ENCODE data around the gene MGAT4B.

Gene MGAT4B

DNA sequence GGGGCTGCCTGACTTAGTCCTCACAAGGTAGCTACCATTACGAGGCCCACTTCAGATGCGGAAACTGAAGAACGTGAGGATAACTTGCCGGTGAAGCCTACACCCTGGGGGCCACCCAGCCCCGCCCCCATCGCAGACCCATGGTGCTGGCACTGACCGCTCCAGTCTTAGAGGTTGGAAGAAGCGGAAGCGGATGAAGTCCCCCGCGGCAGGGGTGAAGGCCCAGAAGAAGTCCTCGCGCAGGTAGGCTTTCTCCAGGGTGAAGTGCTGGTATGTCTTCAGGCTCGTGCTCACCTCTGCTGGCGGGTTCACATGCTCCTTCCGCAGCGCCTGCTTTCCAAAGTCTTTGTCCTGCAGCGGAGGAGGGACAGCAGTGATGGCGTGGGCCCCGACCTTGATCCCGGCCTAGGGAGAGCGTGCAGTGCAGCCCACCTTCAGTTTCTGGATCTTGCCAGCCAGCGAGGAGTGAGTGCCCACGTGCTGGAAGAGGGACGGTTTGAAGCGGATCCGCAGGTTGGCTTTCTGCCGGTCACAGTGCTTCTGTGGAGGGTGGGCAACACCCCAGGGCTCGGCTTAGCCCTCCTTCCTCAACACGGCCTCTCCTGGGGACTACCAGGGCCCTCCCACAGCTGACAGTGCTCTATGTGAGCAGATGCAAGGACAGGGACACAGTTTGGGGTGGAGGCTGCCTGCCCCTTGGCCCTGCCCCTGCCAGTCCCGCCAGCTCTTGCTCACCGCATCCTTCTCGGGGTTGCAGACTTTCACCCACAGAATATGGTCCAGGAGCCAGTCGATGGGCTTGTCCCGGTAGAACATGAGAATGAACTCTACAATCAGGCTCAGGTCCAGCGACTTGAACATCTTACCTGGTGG, 7.7 kb downstream of the MGAT4B start:
- no peak for DNase-seq (ENCODE audit: low spot score in 2 of 2)
- Histone ChIP-seq H3K4me1 (peaks cover 10% of the 10 kb centered on the region), H3K4me3 (no peak overlapping the region), H3K27me3 (ENCODE audit: low read depth) (no peaks in the 10 kb centered on the region), H3K36me3 (replicated peaks) (peaks cover 50% of the 10 kb centered on the region), H3K9me3 (no peaks in the 10 kb centered on the region)
- in situ Hi-C loops (cut with MboI; ENCODE audit: low sequenced_read_pairs): no loop called here

DNA sequence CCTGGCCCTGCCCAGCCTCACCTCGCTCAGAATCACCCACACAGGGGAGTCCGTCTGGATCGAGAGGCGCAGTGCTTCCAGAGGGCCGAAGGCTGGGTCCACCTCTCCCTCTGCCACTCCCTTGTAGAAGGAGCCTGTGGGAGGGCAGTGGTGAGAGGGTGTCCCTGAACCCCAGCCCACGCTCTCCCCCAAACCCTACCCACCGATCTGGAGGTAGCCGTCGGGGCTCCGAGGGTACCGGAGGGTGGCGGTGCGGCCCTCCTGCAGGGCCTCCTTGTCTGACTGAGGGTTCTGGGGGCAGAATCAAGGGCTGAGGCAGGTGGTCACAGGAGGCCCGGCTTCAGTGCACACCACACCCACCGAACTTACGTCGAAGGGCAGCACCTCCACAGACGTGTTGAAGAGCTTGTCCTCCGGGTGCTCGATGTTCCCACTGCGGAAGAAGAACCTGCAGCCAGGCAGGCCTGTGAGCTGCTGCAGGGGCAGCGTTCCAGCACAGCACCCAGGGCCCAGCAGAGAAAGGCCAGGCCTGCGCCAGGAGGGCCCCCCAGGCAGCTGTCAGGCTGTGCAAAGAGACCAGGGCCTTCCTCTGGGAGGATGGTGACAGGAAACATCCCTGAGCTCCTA, 8.4 kb downstream of the MGAT4B start:
- in situ Hi-C loops (cut with MboI; ENCODE audit: low sequenced_read_pairs): no loop called here
- no peak overlapping the region for H3K4me3 ChIP-seq
- no peak for DNase-seq (ENCODE audit: low spot score in 2 of 2)
- H3K4me1 ChIP-seq: peaks cover 10% of the 10 kb centered on the region
- no peaks in the 10 kb centered on the region for H3K9me3 ChIP-seq
- peaks cover 50% of the 10 kb centered on the region for H3K36me3 ChIP-seq (replicated peaks)
- no peaks in the 10 kb centered on the region for H3K27me3 ChIP-seq (ENCODE audit: low read depth)

DNA sequence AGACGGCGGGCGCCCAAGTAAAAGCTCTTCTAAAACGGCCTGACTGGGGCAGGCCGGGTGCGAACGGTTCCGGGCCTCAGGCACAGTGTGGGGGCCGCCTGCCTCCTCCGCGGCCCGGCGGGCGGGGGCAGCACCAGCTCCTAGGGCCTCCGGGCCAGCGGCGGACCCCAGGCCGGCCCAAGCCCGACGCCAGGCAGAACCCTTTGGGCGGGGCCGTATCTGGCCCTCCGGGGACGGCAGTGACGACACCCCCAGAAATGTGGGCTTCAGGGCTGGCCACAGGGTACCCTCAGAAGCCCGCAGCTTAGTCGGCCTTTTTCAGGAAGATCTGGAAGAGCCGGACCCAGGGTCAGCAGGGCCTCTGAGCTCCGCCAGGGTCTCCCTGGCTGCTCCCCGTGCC, 8.9 kb downstream of the MGAT4B start:
- no peaks in the 10 kb centered on the region for H3K9me3 ChIP-seq
- H3K27me3 ChIP-seq (ENCODE audit: low read depth): no peaks in the 10 kb centered on the region
- in situ Hi-C loops (cut with MboI; ENCODE audit: low sequenced_read_pairs): no loop called here
- peaks cover 10% of the 10 kb centered on the region for H3K4me1 ChIP-seq
- no peak overlapping the region for H3K4me3 ChIP-seq
- peaks cover 50% of the 10 kb centered on the region for H3K36me3 ChIP-seq (replicated peaks)
- no peak for DNase-seq (ENCODE audit: low spot score in 2 of 2)

DNA sequence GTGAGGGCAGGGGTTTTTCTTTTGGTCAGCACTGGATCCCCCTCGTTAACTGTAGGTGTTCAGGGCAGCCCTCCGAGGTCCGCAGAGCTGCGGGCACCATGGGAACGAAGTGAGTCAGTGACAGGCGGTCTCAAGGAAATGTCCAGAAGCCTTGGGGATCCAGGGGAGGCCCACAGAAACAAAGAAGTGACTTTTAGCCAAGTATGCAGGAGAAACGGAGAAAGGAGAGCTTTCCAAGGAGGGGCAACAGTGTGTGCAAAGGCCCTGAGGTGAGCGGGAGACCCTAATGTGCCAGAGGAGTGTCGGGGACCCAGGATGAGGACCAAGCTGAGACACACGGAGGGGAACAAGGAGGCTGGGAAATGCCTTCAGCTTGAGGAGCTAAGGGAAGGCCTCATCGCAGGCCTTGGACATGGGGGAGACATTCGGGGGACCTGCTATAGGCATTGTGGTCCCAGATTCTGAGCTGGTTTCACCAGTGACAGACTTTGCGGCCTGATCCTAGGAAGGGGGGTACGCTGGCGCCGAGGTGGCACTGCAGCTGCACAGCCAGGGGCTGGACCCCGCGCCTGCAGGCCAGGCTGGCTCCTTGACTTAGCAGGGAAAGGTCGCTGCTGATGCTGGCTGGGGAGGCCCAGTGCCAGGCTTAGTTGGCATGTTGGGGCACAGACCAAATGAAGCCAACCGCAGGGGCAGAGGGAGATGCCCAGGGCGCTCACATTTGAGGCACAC, 9.6 kb downstream of the MGAT4B start:
- DNase-seq (ENCODE audit: low spot score in 2 of 2): no peak
- Histone ChIP-seq H3K4me3 (peak overlapping the region; percentile 42; the same call in 1 of the 2 replicates), H3K4me1 (peaks cover 10% of the 10 kb centered on the region), H3K36me3 (replicated peaks) (peaks cover 50% of the 10 kb centered on the region), H3K27me3 (ENCODE audit: low read depth) (no peaks in the 10 kb centered on the region), H3K9me3 (no peaks in the 10 kb centered on the region)
- in situ Hi-C loops (cut with MboI; ENCODE audit: low sequenced_read_pairs): no loop called here

DNA sequence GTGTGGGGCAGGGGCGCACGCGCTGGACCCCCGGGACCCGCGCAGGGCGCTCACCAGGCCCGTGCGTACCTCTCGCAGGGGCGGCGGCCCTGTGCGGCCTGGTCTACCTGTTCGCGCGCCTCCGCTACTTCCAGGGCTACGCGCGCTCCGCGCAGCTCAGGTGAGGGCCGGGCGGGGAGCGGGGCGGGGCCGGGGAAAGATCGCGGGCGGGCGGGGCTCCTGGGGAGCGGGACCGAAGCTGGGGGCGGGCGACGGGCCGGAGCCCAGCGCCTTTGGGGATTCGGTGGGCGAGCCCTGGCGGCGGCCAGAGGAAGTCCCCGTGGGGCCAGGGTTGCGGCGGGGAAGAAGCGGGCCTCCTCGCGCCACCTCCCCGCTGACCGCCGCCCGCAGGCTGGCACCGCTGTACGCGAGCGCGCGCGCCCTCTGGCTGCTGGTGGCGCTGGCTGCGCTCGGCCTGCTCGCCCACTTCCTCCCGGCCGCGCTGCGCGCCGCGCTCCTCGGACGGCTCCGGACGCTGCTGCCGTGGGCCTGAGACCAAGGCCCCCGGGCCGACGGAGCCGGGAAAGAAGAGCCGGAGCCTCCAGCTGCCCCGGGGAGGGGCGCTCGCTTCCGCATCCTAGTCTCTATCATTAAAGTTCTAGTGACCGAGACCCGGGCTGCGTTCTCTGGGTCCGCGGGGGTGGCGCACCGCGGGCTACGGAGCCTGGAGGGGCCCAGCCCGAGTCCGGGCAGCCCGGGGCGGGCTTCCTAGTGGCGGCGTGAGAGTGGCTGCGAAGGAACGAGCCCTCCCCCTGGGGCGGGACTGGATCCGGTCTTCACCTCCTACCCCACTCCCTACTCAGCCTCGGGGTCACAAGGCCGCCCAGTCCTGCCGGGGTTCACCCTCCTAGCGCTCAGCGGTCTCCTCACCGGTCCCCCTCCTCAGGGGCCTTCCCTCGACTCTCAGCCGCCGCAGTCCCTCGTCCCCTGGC, 10.5 kb downstream of the MGAT4B start:
- peaks cover 44% of the 10 kb centered on the region for H3K36me3 ChIP-seq (replicated peaks)
- peak overlapping the region; percentile 42 for H3K4me3 ChIP-seq
- H3K27me3 ChIP-seq (ENCODE audit: low read depth): no peaks in the 10 kb centered on the region
- no peaks in the 10 kb centered on the region for H3K9me3 ChIP-seq
- peak; percentile 64 to 85 for DNase-seq (ENCODE audit: low spot score in 2 of 2)
- peaks cover 10% of the 10 kb centered on the region for H3K4me1 ChIP-seq
- in situ Hi-C loops (cut with MboI; ENCODE audit: low sequenced_read_pairs): no loop called here

DNA sequence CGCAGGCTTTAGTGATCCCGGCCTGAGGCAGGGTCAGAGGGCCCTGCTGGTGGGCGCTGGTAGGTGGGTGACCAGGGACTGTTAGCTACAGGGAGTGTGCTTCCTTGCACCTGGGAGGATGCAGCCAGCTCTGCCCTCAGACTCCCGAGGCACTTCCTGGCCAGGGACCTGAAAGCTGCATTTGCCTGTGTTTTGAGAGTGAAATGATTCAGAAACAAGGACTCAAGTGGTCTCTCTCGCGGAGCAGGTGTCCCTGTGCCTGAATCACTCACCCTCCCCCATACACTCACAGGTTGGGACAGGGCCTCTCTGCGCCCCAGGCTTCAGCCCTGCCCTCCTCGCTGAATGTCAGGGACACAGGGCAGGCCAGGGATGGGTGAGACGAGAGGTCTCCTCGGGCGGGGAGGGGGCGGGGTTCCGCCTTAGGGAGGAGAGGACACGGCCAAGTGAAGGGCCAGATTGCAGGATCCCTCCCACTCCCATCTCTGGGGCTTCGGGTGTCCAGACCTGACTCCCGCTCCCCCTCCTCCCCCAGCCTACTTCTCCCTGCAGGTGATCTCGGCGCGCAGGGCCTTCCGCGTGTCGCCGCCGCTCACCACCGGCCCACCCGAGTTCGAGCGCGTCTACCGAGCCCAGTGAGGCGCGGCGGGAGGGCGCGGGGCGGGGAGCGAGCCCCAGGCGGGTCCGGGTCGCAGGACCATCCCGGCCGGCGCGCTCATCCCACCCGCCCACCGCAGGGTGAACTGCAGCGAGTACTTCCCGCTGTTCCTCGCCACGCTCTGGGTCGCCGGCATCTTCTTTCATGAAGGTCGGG, 11.4 kb downstream of the MGAT4B start:
- H3K36me3 ChIP-seq (replicated peaks): peaks cover 38% of the 10 kb centered on the region
- in situ Hi-C loops (cut with MboI; ENCODE audit: low sequenced_read_pairs): no loop called here
- peaks cover 10% of the 10 kb centered on the region for H3K4me1 ChIP-seq
- peak in 1 of 2 experiments; percentile 70 for DNase-seq (ENCODE audit: low spot score in 2 of 2)
- H3K27me3 ChIP-seq (ENCODE audit: low read depth): no peaks in the 10 kb centered on the region
- H3K9me3 ChIP-seq: no peaks in the 10 kb centered on the region
- H3K4me3 ChIP-seq: peak overlapping the region; percentile 42

DNA sequence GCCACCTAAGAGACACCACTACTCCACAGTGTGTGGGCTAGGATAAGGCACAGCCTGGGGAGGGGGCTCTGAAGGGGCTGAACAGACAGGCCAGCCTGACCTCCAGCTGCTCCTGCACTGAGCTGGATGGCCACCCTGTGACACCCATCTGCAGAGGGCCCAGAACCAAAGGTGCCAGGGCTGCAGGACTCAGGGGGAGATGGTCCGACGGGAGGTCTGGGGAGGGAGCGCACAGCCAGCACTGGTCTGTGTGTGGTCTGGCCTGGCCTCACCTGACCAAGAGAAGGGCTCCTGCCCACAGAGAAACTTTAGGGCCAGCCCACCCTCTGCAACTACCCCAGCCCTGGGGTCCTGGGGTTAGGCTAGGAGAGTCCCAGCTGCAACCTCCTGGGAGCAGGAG, 12.1 kb downstream of the MGAT4B start:
- Histone ChIP-seq H3K4me1 (peaks cover 10% of the 10 kb centered on the region), H3K36me3 (replicated peaks) (peaks cover 31% of the 10 kb centered on the region), H3K27me3 (ENCODE audit: low read depth) (no peaks in the 10 kb centered on the region), H3K9me3 (no peaks in the 10 kb centered on the region), H3K4me3 (no peak overlapping the region)
- no peak for DNase-seq (ENCODE audit: low spot score in 2 of 2)
- in situ Hi-C loops (cut with MboI; ENCODE audit: low sequenced_read_pairs): no loop called here

DNA sequence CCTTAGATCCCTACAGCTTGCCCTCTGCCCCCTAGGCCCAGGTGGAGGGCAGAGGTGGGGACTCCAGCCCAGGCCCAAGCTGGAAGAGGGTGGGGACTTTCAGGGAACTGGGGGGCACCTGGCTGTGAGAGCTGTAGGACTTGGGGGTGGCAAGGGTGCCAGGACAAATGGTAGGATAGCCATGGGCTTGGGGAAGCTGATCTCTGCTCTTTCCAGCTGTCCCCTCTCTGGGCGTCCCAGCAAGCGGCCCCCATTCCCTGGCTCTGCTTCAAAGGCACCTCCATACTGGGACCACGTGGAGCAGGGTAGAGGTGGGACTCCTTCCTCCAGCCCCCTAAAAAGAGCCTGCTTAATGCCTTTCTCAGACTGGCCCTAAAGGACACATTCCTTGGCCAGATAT, 12.5 kb downstream of the MGAT4B start:
- peaks cover 27% of the 10 kb centered on the region for H3K36me3 ChIP-seq (replicated peaks)
- peaks cover 10% of the 10 kb centered on the region for H3K4me1 ChIP-seq
- no peak for DNase-seq (ENCODE audit: low spot score in 2 of 2)
- H3K9me3 ChIP-seq: no peaks in the 10 kb centered on the region
- H3K27me3 ChIP-seq (ENCODE audit: low read depth): no peaks in the 10 kb centered on the region
- H3K4me3 ChIP-seq: no peak overlapping the region
- in situ Hi-C loops (cut with MboI; ENCODE audit: low sequenced_read_pairs): no loop called here

DNA sequence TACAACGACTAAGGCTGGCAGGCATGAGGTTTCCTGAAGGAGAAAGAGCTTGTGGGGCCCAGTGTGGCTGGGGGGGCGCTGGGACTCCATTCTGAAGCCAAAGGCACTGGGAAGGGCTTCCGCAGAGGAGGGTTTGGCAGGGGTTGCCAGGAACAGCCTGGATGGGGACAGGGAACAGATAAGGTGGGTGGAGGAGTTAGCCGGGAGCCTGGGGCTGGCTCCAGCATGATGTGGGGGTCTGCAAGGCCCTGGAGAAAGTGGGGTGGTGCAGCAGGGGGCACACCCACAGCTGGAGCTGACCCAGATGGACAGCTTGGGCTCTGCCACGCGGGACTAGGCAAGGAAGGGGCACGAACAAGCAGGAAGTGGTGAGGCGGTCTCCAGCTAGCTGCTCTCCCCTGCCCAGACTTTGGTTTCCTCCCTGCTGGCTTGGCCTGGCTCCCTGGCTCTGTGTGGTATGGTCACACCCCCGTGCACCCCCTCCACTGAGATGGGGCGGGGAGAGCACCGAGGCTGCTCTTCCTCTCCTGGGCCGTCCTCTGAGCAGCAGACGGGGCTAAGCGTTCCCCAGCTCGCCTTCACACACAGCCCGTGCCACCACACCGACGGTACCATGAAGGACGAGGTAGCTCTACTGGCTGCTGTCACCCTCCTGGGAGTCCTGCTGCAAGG, 13.1 kb downstream of the MGAT4B start, which contains the start of gene LTC4S:
Gene LTC4S (plus strand): TSS at position 519 of the 672 bp plus-strand sequence. CDS start 95 bp downstream, at position 614.
- no peak within 1 kb of the TSS for H3K4me3 ChIP-seq
- DNase-seq (ENCODE audit: low spot score in 2 of 2): no peak
- H3K4me1 ChIP-seq: peaks cover 10% of the 10 kb centered on the region
- no peaks in the 10 kb centered on the region for H3K9me3 ChIP-seq
- in situ Hi-C loops (cut with MboI; ENCODE audit: low sequenced_read_pairs): no loop called here
- H3K27me3 ChIP-seq (ENCODE audit: low read depth): no peaks in the 10 kb centered on the region
- peaks cover 21% of the 10 kb centered on the region for H3K36me3 ChIP-seq (replicated peaks)

DNA sequence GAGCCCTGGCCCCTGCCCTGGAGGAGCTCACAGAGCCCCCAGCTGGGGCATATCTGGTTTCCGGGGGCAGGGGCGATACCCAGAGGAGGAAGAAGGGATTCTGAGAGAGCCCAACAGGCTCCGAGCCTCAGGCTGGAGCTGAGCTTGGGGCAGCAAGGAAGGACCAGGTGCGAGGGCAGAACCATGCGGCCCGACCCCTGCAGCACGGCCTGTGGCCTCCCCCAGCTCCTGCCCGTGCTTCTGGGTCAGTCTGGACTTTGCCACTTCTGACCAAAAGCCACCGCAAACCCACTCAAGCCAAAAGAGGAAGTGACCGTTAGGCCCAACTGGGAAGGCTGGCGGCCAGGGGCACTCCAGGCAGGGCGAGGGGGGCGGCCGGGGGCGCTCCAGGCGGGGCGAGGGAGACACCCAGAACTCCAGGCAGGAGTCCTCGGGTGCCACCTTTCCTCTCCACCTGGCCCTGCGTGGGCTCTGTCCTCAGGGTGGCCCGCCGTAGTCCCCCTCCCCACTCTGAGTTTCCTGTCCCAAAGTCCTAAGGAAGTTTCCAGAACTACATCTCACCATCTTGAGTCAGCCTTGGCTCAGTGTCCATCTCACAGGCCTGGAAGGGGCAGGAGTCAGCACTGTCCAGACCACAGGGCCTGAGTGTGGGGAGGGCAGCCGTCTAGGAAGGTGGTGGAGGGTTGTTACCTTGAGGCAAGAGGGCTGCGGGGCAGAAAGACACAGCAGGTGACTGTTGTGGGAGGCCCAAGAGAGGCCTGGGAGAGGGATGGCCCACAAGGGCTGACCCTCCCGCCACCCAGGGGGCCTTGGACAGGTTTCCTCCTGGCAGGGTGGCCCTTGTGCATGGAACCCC, 13.8 kb downstream of the MGAT4B start:
- no peak for DNase-seq (ENCODE audit: low spot score in 2 of 2)

DNA sequence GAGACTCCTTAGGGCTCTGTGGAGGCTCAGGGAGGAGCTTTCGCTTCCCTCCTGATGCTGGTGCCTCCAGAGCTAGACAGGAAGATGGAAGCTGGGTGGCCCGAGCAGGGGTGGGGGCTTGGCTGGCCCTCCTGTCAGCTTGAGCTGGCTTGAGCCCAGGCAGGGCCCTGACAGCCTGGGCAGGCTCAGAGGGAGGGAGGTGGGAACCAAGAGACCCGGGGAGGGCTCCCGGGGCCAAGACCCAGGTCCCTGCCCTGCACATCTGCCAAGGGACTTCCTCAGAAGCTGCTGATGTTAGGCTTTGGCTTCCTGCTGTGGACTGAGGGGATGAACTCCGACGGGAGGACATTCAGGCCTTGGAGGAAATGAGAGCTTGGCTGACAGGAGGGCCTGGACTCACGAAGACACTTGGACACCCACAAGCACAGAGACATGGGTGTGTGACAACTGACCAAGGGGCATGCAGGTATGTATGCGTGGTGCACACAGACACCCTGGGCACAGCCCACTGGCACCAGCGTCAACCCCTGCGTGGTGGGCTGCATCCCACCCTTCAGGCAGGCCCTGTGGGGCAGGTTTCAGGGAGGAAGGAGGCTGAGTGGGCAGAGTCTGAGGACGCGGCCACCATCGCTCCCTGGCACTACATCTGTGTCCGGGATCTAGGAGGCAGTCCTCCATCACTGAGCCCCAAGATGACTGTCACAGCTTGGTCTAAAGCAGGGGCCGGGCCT, 14.6 kb downstream of the MGAT4B start:
- DNase-seq (ENCODE audit: low spot score in 2 of 2): no peak
- H3K27me3 ChIP-seq (ENCODE audit: low read depth): no peaks in the 10 kb centered on the region
- H3K36me3 ChIP-seq (replicated peaks): peaks cover 7% of the 10 kb centered on the region
- H3K4me1 ChIP-seq: peaks cover 10% of the 10 kb centered on the region
- in situ Hi-C loops (cut with MboI; ENCODE audit: low sequenced_read_pairs): no loop called here
- no peaks in the 10 kb centered on the region for H3K9me3 ChIP-seq
- H3K4me3 ChIP-seq: no peak overlapping the region

More for the DNA sequence above, 13.8 kb downstream of the MGAT4B start:
- in situ Hi-C loops (cut with MboI; ENCODE audit: low sequenced_read_pairs): no loop called here
- Histone ChIP-seq H3K9me3 (no peaks in the 10 kb centered on the region), H3K4me3 (no peak overlapping the region), H3K36me3 (replicated peaks) (peaks cover 14% of the 10 kb centered on the region), H3K27me3 (ENCODE audit: low read depth) (no peaks in the 10 kb centered on the region), H3K4me1 (peaks cover 10% of the 10 kb centered on the region)
